K562 (cell line): ENCODE results near the gene USP2. TPM values are rescaled to one million over a fixed set of nuclear protein-coding genes. Genes with fewer than 3 reads are reported as not detected.

Source experiments
- CAMTA2 ChIP-seq: fragments of 250-450 bp; sonication (Bioruptor Pico); conservative IDR thresholded peaks from 2 replicates; pipeline ENCODE4 v1.5.1; 2022
- CBFA2T3 ChIP-seq: fragments of 450-650 bp; IDR thresholded peaks from 2 replicates; pipeline ENCODE4 v1.6.1; 2017
- GTF2E2 ChIP-seq: fragments of 200-800 bp; sonication (Bioruptor generic); IDR thresholded peaks from 2 replicates; pipeline ENCODE4 v1.6.1; 2016; ENCODE audit warnings: missing genetic modification characterization, missing compliant biosample characterization
- HNRNPK ChIP-seq: fragments of 200-400 bp; formaldehyde crosslinking; IDR thresholded peaks from one replicate; pipeline ENCODE4 v1.6.1; 2018; ENCODE audit warnings: mild to moderate bottlenecking, low read depth, low read length; ENCODE audit not compliant: poor library complexity, severe bottlenecking
- HNRNPLL ChIP-seq: fragments of 200-400 bp; formaldehyde crosslinking; IDR thresholded peaks from 2 replicates; pipeline ENCODE4 v1.6.1; 2017; ENCODE audit warnings: low read length, low read depth, mild to moderate bottlenecking; ENCODE audit not compliant: poor library complexity, severe bottlenecking
- IRF2 ChIP-seq: sonication (generic); formaldehyde crosslinking; IDR thresholded peaks from 2 replicates; pipeline ENCODE4 v1.8.1; 2022; ENCODE audit warnings: mild to moderate bottlenecking, missing genetic modification reagents
- KAT2B ChIP-seq: IDR thresholded peaks from one replicate; pipeline ENCODE4 v1.6.1; 2012; ENCODE audit warnings: low read depth, mild to moderate bottlenecking, control low read depth, inconsistent platforms, low read length, moderate library complexity
- KAT7 ChIP-seq: sonication (generic); formaldehyde crosslinking; IDR thresholded peaks from 2 replicates; pipeline ENCODE4 v1.8.0; 2022; ENCODE audit warnings: missing genetic modification reagents, mild to moderate bottlenecking, borderline replicate concordance
- MED1 ChIP-seq: sonication (generic); formaldehyde crosslinking; IDR thresholded peaks from 2 replicates; pipeline ENCODE4 v1.8.1; 2023; ENCODE audit warnings: missing genetic modification reagents, borderline replicate concordance
- MYC ChIP-seq, 2 experiments: fragments of 250-450 bp in 1 of 2; sonication (Bioruptor Pico) in 1 of 2; IDR thresholded peaks; 2 replicates each; pipeline versions ENCODE4 v1.5.1 to v1.6.1; 2012 to 2021; ENCODE audit warnings: low read depth in 2 of 2, borderline replicate concordance in 1 of 2, improper control_type of control experiment in 1 of 2, low read length in 1 of 2, mild to moderate bottlenecking in 1 of 2, moderate library complexity in 1 of 2
- PTRF ChIP-seq: fragments of 450-650 bp; IDR thresholded peaks from 2 replicates; pipeline ENCODE4 v1.6.1; 2016; ENCODE audit warnings: mild to moderate bottlenecking, missing genetic modification characterization, missing compliant biosample characterization
- RNF2 ChIP-seq: sonication (generic); IDR thresholded peaks from 2 replicates; pipeline ENCODE4 v1.6.1; 2016
- RUNX1 ChIP-seq: sonication (generic); IDR thresholded peaks from 2 replicates; pipeline ENCODE4 v1.6.1; 2016; ENCODE audit warnings: antibody characterized with exemption, low read depth
- SMAD4 ChIP-seq: fragments of 250-450 bp; sonication (Bioruptor Pico); conservative IDR thresholded peaks from 2 replicates; pipeline ENCODE4 v1.8.0; 2021; ENCODE audit warnings: inconsistent platforms, mild to moderate bottlenecking, moderate library complexity
- SMARCE1 ChIP-seq: fragments of 450-650 bp; IDR thresholded peaks from 2 replicates; pipeline ENCODE4 v1.7.1; 2016; ENCODE audit warnings: mild to moderate bottlenecking
- TAF9B ChIP-seq: fragments of 450-650 bp; IDR thresholded peaks from 2 replicates; pipeline ENCODE4 v1.6.1; 2018; ENCODE audit warnings: mild to moderate bottlenecking; ENCODE audit not compliant: partially characterized antibody
- TARDBP ChIP-seq: fragments of 450-650 bp; IDR thresholded peaks from 2 replicates; pipeline ENCODE4 v1.6.1; 2016
- ZEB2 ChIP-seq: fragments of 450-650 bp; IDR thresholded peaks from 2 replicates; pipeline ENCODE4 v1.6.1; 2016
- ZNF121 ChIP-seq: sonication (generic); formaldehyde crosslinking; conservative IDR thresholded peaks from 2 replicates; pipeline ENCODE4 v1.8.0; 2022; ENCODE audit warnings: missing genetic modification reagents
- ZNF146 ChIP-seq: IDR thresholded peaks from one replicate; pipeline ENCODE4 v1.6.1; 2018; ENCODE audit warnings: missing compliant biosample characterization; ENCODE audit not compliant: unreplicated experiment
- ZNF197 ChIP-seq: fragments of 200-800 bp; sonication (Bioruptor generic); IDR thresholded peaks from 2 replicates; pipeline ENCODE4 v1.6.1; 2016; ENCODE audit warnings: low read depth, missing genetic modification characterization, missing compliant biosample characterization
- ZNF212 ChIP-seq: fragments of 450-650 bp; formaldehyde crosslinking; IDR thresholded peaks from 2 replicates; pipeline ENCODE4 v1.4.0; 2020; ENCODE audit warnings: mild to moderate bottlenecking
- ZNF696 ChIP-seq: fragments of 250-450 bp; sonication (Bioruptor Pico); conservative IDR thresholded peaks from 2 replicates; pipeline ENCODE4 v1.4.0; 2020; ENCODE audit warnings: mild to moderate bottlenecking, moderate library complexity
- ZNF830 ChIP-seq: fragments of 250-450 bp; sonication (Bioruptor Pico); IDR thresholded peaks from 2 replicates; pipeline ENCODE4 v1.5.0; 2021; ENCODE audit warnings: mild to moderate bottlenecking
- polyA plus RNA-seq, 8 experiments: library from polyadenylated mRNA; depleted of rRNA in 4 of 8; stranded (reverse) in 5 of 8; unstranded in 3 of 8; fragments of >200 nt; fragmentation: Nextera tagmentation in 2 of 8; fragmentation: Illumina TruSeq in 1 of 8; extraction: Ambion mirVana in 2 of 8; extraction: Trizol in 1 of 8; gene quantifications; 2 replicates each; pipeline versions ENCODE4 v1.2.1 to v1.2.3, GENCODE V29; 2011 to 2014; ENCODE audit warnings: inconsistent platforms in 1 of 8, missing spikeins in 1 of 8
- total RNA-seq, 7 experiments: library from RNA; depleted of rRNA in 6 of 7; stranded (reverse); fragments of >200 nt in 6 of 7; fragmentation: Illumina TruSeq in 2 of 7; extraction: Trizol in 2 of 7; gene quantifications; 2 replicates each; pipeline versions ENCODE4 v1.2.1 to v1.2.3, GENCODE V29; 2011 to 2021; ENCODE audit warnings: low replicate concordance in 1 of 7
- TF ChIP-seq, protein P1 (sequence below), 2 experiments: fragments of 450-650 bp; IDR thresholded peaks; 2 replicates each; pipeline ENCODE4 v1.6.1; 2016
- TF ChIP-seq, protein P2 (sequence below): fragments of 450-650 bp; formaldehyde crosslinking; IDR thresholded peaks from 2 replicates; pipeline ENCODE4 v1.4.0; 2022; ENCODE audit warnings: missing genetic modification characterization
- TF ChIP-seq, protein P3 (sequence below), 2 experiments: IDR thresholded peaks; 2 replicates each; pipeline ENCODE4 v1.6.1; 2011; ENCODE audit warnings: borderline replicate concordance in 1 of 2, control low read depth in 1 of 2, low read depth in 1 of 2, low read length in 1 of 2, mild to moderate bottlenecking in 1 of 2, mixed read lengths in 1 of 2, moderate library complexity in 1 of 2; ENCODE audit not compliant: insufficient read depth in 1 of 2, insufficient read length in 1 of 2, poor library complexity in 1 of 2, severe bottlenecking in 1 of 2; ENCODE audit errors: extremely low read depth in 1 of 2

Gene USP2
- total and polyA plus RNA-seq, 9 of the 15 experiments (the other 6 are each of a cell fraction or from before 2014, with no cell fraction given), result 2.8 to 16.9 (median 3.9) TPM

DNA sequence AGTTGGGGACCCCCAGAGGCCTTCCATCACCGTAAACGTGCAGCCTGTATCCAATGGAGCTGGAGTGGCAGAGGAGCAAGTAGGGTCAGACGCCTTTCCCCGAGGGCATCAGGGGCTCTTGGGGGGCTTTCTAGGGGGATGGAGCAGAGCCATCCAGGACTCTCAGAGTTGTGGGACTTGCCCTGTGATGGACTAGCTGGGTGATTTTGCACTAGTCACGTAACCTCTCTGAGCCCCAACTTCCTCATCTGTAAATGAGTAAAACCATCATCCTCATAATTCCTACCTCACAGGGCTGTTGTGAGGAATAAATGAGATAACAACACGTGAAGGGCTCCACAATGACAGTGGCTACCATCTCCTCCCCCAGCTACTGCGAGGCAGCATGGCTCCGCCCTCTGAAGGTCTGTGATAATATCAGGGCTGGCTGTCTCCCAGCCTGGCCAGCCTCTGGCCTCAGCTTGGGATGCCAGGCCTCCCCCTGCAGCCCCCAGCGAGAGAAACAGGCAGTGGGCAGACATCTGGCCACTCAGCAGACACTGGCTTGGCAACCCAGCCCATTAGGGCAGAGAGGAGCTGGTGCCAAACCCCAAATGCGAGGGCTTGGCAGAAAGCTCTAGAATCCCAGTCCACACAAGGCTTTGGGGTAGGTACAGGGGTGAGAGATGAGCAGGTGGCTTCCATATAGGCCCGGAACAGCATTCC is 6.7 kb downstream of the USP2 start (continued):
- TF ChIP-seq, protein P1, sequence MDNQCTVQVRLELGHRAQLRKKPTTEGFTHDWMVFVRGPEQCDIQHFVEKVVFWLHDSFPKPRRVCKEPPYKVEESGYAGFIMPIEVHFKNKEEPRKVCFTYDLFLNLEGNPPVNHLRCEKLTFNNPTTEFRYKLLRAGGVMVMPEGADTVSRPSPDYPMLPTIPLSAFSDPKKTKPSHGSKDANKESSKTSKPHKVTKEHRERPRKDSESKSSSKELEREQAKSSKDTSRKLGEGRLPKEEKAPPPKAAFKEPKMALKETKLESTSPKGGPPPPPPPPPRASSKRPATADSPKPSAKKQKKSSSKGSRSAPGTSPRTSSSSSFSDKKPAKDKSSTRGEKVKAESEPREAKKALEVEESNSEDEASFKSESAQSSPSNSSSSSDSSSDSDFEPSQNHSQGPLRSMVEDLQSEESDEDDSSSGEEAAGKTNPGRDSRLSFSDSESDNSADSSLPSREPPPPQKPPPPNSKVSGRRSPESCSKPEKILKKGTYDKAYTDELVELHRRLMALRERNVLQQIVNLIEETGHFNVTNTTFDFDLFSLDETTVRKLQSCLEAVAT (IDR thresholded peaks at IDR 0.05), result no peak
- TF ChIP-seq RUNX1 (no peak), ZNF830 (CRISPR knock-in tag) (no peak), ZNF146 (CRISPR knock-in tag) (no peak), CBFA2T3 (0 out of 2 replicates have a peak, but pooled peaks have one; percentile 37), TARDBP (no peak), ZNF121 (CRISPR knock-in tag) (no peak), ZNF212 (no peak), TAF9B (no peak), ZNF197 (CRISPR knock-in tag) (no peak), IRF2 (CRISPR knock-in tag) (no peak), KAT2B (no peak), ZEB2 (peak; percentile 56; the same call in 1 of the 2 replicates), HNRNPLL (no peak), PTRF (tag) (no peak), ZNF696 (CRISPR knock-in tag) (no peak), MYC (IDR thresholded peaks at IDR 0.05; ENCODE audit: low read depth, low read length) (peak; percentile 64; the same call in 1 of the 2 replicates), MYC (CRISPR knock-in tag; IDR thresholded peaks at IDR 0.05; ENCODE audit: borderline replicate concordance, low read depth) (no peak), CAMTA2 (CRISPR knock-in tag) (no peak), KAT7 (CRISPR knock-in tag) (no peak), RNF2 (no peak), MED1 (CRISPR knock-in tag) (no peak), SMAD4 (CRISPR knock-in tag) (no peak), GTF2E2 (no peak), SMARCE1 (0 out of 2 replicates have a peak, but pooled peaks have one; percentile 44), HNRNPK (no peak)
- TF ChIP-seq, protein P2, sequence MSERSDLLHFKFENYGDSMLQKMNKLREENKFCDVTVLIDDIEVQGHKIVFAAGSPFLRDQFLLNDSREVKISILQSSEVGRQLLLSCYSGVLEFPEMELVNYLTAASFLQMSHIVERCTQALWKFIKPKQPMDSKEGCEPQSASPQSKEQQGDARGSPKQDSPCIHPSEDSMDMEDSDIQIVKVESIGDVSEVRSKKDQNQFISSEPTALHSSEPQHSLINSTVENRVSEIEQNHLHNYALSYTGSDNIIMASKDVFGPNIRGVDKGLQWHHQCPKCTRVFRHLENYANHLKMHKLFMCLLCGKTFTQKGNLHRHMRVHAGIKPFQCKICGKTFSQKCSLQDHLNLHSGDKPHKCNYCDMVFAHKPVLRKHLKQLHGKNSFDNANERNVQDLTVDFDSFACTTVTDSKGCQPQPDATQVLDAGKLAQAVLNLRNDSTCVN (CRISPR knock-in tag), result no peak
- TF ChIP-seq, protein P3, sequence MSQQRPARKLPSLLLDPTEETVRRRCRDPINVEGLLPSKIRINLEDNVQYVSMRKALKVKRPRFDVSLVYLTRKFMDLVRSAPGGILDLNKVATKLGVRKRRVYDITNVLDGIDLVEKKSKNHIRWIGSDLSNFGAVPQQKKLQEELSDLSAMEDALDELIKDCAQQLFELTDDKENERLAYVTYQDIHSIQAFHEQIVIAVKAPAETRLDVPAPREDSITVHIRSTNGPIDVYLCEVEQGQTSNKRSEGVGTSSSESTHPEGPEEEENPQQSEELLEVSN (IDR thresholded peaks at IDR 0.05; ENCODE audit: borderline replicate concordance in 1 of 2, extremely low read depth in 1 of 2, insufficient read depth in 1 of 2, insufficient read length in 1 of 2, low read depth in 1 of 2, low read length in 1 of 2, poor library complexity in 1 of 2, severe bottlenecking in 1 of 2), result peak; percentile 20 to 41
